Left lung (tissue), 10 donors: Measurements from ENCODE around the gene MYO1G. TPM values are rescaled to one million over a fixed set of nuclear protein-coding genes. Genes with fewer than 3 reads are reported as not detected.

Experiments used
- ATAC-seq: fragments of 200-7000 bp; cut with Tn5 transposase; one replicate; pipeline ENCODE4 v1.9.1; 2020; ENCODE audit warnings: moderate library complexity
- DNase-seq, 4 donors: peaks; one replicate each; pipeline ENCODE4 v3.0.0-alpha.2; 2013 to 2020
- H3K27ac ChIP-seq, 2 donors: fragments of 200-600 bp; sonication (generic) in 1 of 2; one replicate each; pipeline versions ENCODE4 v1.5.0 to v1.8.0; 2020 to 2021
- H3K27me3 ChIP-seq, 2 donors: fragments of 200-600 bp; sonication (generic) in 1 of 2; one replicate each; pipeline versions ENCODE4 v1.5.0 to v1.8.0; 2020 to 2021
- H3K36me3 ChIP-seq, 2 donors: fragments of 200-600 bp; sonication (generic) in 1 of 2; one replicate each; pipeline versions ENCODE4 v1.5.0 to v1.8.0; 2020 to 2021
- H3K4me1 ChIP-seq, 2 donors: fragments of 200-600 bp; one replicate each; pipeline ENCODE4 v1.8.0; 2021
- H3K4me3 ChIP-seq, 2 donors: fragments of 200-600 bp; sonication (generic) in 1 of 2; one replicate each; pipeline versions ENCODE4 v1.5.0 to v1.8.0; 2020 to 2021; ENCODE audit warnings: mild to moderate bottlenecking in 1 of 2
- H3K9me3 ChIP-seq, 2 donors: fragments of 200-600 bp; sonication (generic) in 1 of 2; one replicate each; pipeline versions ENCODE4 v1.5.0 to v1.8.0; 2020 to 2021
- intact Hi-C, 2 donors: fragments of 100-400 bp; cut with DNase I; formaldehyde crosslinking; loops; one replicate each; pipeline versions ENCODE4 v1.11.2 to v1.14.2; 2022
- polyA plus RNA-seq, 6 donors: library from polyadenylated mRNA; unstranded; fragments of 120-200 nt; gene quantifications; one replicate each; pipeline ENCODE4 v1.2.1, GENCODE V29; 2013; ENCODE audit not compliant: insufficient read length in 6 of 6
- total RNA-seq, 2 donors: library from RNA; stranded (reverse); fragmentation: NEBNext Ultra II Directional; extraction: Animal tissue kit (Norgen Biotek cat#: 25700); gene quantifications; one replicate each; pipeline ENCODE4 v1.2.1, GENCODE V29; 2021
- TF ChIP-seq, protein P1 (sequence below), 2 donors: fragments of 200-600 bp; sonication (generic) in 1 of 2; IDR thresholded peaks; one replicate each; pipeline versions ENCODE4 v1.5.0 to v1.8.0; 2021; ENCODE audit warnings: antibody characterized with exemption in 2 of 2
- donor health status: DM: no; HTN: yes; CAD: no.
- donor health status: DM: no; HTN: no; CAD: no.

The MYO1G gene
- total and polyA plus RNA-seq, 8 donors, result 1.1 to 40.9 (median 1.6) TPM

DNA sequence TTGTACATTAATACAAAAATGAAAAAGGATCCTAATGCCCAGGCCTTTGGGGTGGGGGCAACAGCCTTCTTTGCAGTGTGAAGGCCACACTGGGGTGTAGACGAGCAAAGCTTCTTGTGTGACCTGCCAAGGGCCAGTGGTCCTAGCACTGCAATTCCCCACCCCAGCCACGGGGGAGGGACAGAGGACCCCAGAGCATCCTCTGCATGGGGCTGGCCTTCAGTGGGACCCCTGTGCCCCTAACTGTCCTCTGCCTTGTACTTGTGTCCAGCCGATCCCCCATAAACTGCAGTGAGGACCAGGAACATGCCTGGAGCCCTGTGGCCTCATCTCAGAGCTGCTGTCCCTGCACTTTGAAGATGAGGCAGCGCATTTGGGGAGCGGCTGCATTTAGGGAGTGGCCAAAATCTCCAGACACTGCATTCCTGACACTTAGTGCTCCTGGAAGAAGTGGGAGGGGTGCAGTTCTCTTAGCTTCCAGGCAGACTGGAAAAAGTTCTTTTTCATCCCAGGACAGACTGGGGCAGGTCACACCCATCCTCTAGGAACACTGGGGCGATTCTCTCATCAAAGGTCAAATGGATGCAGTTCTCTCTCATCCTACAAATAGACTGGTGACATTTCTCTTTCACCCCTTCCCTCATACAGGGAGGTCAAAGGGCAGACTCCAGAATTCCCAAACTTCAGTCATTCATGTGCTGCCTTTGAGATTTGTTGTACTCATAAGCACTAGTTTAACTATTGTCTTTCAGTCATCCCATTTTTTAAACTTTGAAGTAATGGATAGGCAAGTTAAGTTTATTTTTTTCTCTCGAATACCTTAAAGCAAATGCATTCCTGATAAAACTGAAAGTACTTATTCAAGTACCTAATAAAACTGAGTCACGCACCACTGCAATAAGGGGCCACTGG is 922 bp upstream of the MYO1G start:
- ATAC-seq (peak; percentile 44), DNase-seq (no peak)
- no peaks in the 10 kb centered on the region for H3K9me3 ChIP-seq
- TF ChIP-seq, protein P1, sequence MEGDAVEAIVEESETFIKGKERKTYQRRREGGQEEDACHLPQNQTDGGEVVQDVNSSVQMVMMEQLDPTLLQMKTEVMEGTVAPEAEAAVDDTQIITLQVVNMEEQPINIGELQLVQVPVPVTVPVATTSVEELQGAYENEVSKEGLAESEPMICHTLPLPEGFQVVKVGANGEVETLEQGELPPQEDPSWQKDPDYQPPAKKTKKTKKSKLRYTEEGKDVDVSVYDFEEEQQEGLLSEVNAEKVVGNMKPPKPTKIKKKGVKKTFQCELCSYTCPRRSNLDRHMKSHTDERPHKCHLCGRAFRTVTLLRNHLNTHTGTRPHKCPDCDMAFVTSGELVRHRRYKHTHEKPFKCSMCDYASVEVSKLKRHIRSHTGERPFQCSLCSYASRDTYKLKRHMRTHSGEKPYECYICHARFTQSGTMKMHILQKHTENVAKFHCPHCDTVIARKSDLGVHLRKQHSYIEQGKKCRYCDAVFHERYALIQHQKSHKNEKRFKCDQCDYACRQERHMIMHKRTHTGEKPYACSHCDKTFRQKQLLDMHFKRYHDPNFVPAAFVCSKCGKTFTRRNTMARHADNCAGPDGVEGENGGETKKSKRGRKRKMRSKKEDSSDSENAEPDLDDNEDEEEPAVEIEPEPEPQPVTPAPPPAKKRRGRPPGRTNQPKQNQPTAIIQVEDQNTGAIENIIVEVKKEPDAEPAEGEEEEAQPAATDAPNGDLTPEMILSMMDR (IDR thresholded peaks at IDR 0.05), result no peak
- peaks cover 0 to 62% of the 10 kb centered on the region in 2 donors for H3K36me3 ChIP-seq
- H3K4me3 ChIP-seq, result peak overlapping the region in 1 of 2 donors; percentile 63
- H3K27me3 ChIP-seq, result no peaks in the 10 kb centered on the region
- intact Hi-C loops, result no loop called here
- H3K4me1 ChIP-seq, result peaks cover 34 to 98% of the 10 kb centered on the region in 2 donors
- peak overlapping the region; percentile 67 to 76 for H3K27ac ChIP-seq

DNA sequence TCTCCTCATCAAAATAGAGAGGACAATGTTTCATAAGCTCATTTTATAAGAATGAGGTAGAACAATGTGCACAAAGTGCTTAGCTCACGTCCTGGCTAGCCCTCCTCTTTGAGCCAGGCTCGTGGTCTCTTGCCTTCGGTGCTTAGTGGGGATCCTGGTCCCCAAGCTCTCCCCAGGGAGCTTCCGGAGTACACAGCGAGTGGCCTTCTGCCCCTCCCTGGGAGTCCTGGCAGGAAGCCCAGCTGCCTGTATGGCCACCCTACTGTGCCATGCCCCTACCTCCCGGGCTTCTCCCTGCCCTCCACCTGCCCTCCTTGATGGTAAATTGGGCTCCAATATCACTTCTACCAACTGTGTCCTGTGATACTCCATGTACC is 868 bp downstream of the MYO1G start:
- intact Hi-C loops, result no loop called here

DNA sequence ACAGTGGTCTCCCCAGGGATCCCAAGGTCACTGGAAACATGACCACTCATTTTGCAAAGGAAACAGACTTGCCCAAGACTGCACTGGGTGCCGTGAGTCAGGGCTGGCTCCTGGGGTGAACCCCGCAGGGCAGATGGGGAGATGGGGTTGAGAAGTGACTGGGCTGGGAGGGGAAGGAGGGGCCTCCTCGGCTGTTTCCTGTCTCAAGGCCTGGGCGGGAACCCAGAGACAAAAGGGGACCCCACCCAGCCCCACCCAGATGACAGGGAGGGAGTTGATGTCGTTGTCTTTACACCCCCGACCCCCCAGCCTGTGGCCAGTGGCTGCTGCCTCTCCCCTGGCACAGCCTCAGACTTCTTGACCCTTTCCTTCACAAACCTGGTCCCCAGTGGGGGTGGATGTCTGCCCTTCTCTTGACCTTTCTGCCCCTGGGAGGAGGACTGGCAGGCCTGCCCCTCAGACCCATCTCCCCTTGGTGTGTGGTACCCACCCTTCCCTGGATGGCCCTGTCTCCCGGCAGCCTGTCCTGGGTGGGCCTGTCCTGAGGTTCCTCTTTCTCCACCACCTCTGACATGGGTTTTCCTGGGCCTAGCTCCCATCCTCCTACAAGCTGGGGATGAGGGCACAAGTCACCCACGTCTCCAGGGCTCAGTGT is 1.4 kb downstream of the MYO1G start:
- ATAC-seq, result no peak
- peaks cover 30 to 85% of the 10 kb centered on the region in 2 donors for H3K4me1 ChIP-seq
- H3K27ac ChIP-seq, result peak overlapping the region; percentile 67 to 76
- peaks cover 0 to 62% of the 10 kb centered on the region in 2 donors for H3K36me3 ChIP-seq
- intact Hi-C loops, result no loop called here
- H3K4me3 ChIP-seq, result peak overlapping the region; percentile 13 to 63
- TF ChIP-seq, protein P1 (IDR thresholded peaks at IDR 0.05), result no peak
- DNase-seq, result peak in 1 of 4 donors; percentile 78
- no peaks in the 10 kb centered on the region for H3K9me3 ChIP-seq
- no peaks in the 10 kb centered on the region for H3K27me3 ChIP-seq

More for the DNA sequence above, 868 bp downstream of the MYO1G start:
- H3K27ac ChIP-seq, result peak overlapping the region; percentile 67 to 76
- peak overlapping the region; percentile 13 to 63 for H3K4me3 ChIP-seq
- ATAC-seq (peak; percentile 7), DNase-seq (peak in 1 of 4 donors; percentile 87)
- TF ChIP-seq, protein P1 (IDR thresholded peaks at IDR 0.05), result no peak
- no peaks in the 10 kb centered on the region for H3K27me3 ChIP-seq
- H3K9me3 ChIP-seq, result no peaks in the 10 kb centered on the region
- H3K4me1 ChIP-seq, result peaks cover 30 to 90% of the 10 kb centered on the region in 2 donors
- peaks cover 0 to 62% of the 10 kb centered on the region in 2 donors for H3K36me3 ChIP-seq

DNA sequence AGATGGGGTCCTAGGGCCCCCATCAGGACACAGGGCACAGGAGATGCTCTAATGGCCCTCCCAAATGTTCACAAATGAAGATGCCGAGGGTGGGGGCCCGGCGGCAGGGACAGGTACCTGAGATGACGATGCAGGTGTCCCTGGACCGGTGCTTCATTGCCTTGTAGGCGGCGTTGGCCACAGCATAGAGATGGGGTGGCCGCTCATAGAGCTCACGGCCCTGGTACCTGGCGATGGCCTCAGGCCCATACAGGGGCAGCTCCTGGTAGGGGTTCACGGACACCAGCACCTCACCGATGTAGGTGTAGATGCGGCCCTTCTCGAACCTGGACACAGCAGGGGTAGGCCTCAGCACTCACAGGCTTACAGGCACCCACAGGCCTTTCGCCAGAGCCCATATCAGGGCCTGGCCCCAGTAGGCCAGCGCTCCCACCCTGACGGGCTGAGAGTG is 2.0 kb downstream of the MYO1G start:
- Histone ChIP-seq H3K4me1 (peaks cover 30 to 80% of the 10 kb centered on the region in 2 donors), H3K9me3 (no peaks in the 10 kb centered on the region), H3K4me3 (peak overlapping the region in 1 of 2 donors; percentile 63), H3K36me3 (peaks cover 0 to 62% of the 10 kb centered on the region in 2 donors), H3K27ac (peak overlapping the region in 1 of 2 donors; percentile 76), H3K27me3 (no peaks in the 10 kb centered on the region)
- intact Hi-C loops, result no loop called here
- ATAC-seq, result no peak
- DNase-seq, result peak in 1 of 4 donors; percentile 57
- TF ChIP-seq, protein P1 (IDR thresholded peaks at IDR 0.05), result no peak
